Mesendoderm (in vitro differentiated cells): ENCODE data around the gene TREM1.
"Not testable (repeated sequence)": the region's sequence is repeated elsewhere in the genome, so short reads cannot be mapped to it uniquely, and the experiment has no call there.

Experiments used
- DNase-seq: peaks from one replicate; pipeline ENCODE4 v3.0.0; 2013
- H2AK5ac ChIP-seq: 2 replicates; pipeline ENCODE4 v1.6.1; 2013; ENCODE audit warnings: low read length, inconsistent platforms
- H2BK120ac ChIP-seq: 2 replicates; pipeline ENCODE4 v1.6.1; 2013; ENCODE audit warnings: low read depth, mild to moderate bottlenecking, low read length, moderate library complexity, mixed read lengths
- H2BK15ac ChIP-seq: replicated peaks from 2 replicates; pipeline ENCODE4 v1.6.1; 2013; ENCODE audit warnings: low read depth, mild to moderate bottlenecking, moderate library complexity
- H2BK5ac ChIP-seq: 2 replicates; pipeline ENCODE4 v1.6.1; 2013; ENCODE audit warnings: low read length, inconsistent platforms
- H3K18ac ChIP-seq: 2 replicates; pipeline ENCODE4 v1.6.1; 2013; ENCODE audit warnings: mild to moderate bottlenecking, low read length, mixed read lengths
- H3K23ac ChIP-seq: one replicate; pipeline ENCODE4 v1.6.1; 2013; ENCODE audit warnings: low read length
- H3K27ac ChIP-seq: 2 replicates; pipeline ENCODE4 v1.5.1; 2013; ENCODE audit warnings: low read depth, mild to moderate bottlenecking, inconsistent platforms, low read length, moderate library complexity
- H3K27me3 ChIP-seq: 2 replicates; pipeline ENCODE4 v1.6.1; 2013; ENCODE audit warnings: low read length, control low read depth, mild to moderate bottlenecking, inconsistent platforms; ENCODE audit not compliant: insufficient read depth, poor library complexity
- H3K36me3 ChIP-seq: 2 replicates; pipeline ENCODE4 v1.6.1; 2013; ENCODE audit warnings: low read length, inconsistent platforms; ENCODE audit not compliant: control insufficient read depth, insufficient read depth
- H3K4ac ChIP-seq: one replicate; pipeline ENCODE4 v1.6.1; 2013; ENCODE audit warnings: low read depth, mild to moderate bottlenecking, low read length, moderate library complexity
- H3K4me1 ChIP-seq: 2 replicates; pipeline ENCODE4 v1.6.1; 2013; ENCODE audit warnings: low read depth, low read length, inconsistent platforms; ENCODE audit not compliant: control insufficient read depth
- H3K4me2 ChIP-seq: 2 replicates; pipeline ENCODE4 v1.6.1; 2013; ENCODE audit warnings: low read length
- H3K4me3 ChIP-seq: 2 replicates; pipeline ENCODE4 v1.5.1; 2013; ENCODE audit warnings: mild to moderate bottlenecking, low read length
- H3K56ac ChIP-seq: one replicate; pipeline ENCODE4 v1.6.1; 2013; ENCODE audit warnings: low read length
- H3K79me1 ChIP-seq: 2 replicates; pipeline ENCODE4 v1.6.1; 2013; ENCODE audit warnings: low read length, inconsistent platforms
- H3K79me2 ChIP-seq: 2 replicates; pipeline ENCODE4 v1.6.1; 2013; ENCODE audit warnings: mild to moderate bottlenecking, low read length; ENCODE audit not compliant: control insufficient read depth, insufficient read depth
- H3K9ac ChIP-seq: 2 replicates; pipeline ENCODE4 v1.6.1; 2013; ENCODE audit warnings: low read length, inconsistent platforms
- H4K5ac ChIP-seq: one replicate; pipeline ENCODE4 v1.6.1; 2013; ENCODE audit warnings: low read length
- H4K8ac ChIP-seq: one replicate; pipeline ENCODE4 v1.6.1; 2013; ENCODE audit warnings: low read depth, mild to moderate bottlenecking, control low read depth, low read length, moderate library complexity
- WGBS: extraction: QIAGEN DNeasy Blood & Tissue Kit; methylation state at CpG from one replicate; pipeline ENCODE4 v1.1.7; 2013; ENCODE audit warnings: low lambda C conversion rate, missing lambda C conversion rate; ENCODE audit not compliant: insufficient coverage; ENCODE audit errors: extremely low coverage; 5-methylcytosine and 5-hydroxymethylcytosine counted together

Gene TREM1

DNA sequence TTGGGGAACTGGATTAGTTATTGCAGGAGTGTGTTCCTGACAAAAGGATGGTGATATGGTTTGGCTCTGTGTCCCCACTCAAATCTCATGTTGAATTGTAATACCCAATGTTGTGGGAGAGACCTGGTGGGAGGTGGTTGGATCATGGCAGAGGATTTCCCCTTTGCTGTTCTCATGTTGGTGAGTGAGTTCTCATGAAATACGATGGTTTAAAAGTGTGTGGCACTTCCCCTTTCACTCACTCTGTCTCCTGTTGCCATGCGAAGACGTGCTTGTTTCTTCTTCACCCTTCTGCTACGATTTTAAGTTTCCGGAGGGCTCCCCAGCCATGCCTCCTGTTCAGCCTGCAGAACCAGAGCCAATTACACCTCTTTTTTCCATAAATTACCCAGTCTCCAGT is 16.2 kb upstream of the TREM1 start:
- Histone ChIP-seq H2BK15ac (no peak overlapping the region), H2AK5ac (no peak overlapping the region), H3K4me2 (no peak overlapping the region), H4K5ac (no peak overlapping the region), H3K9ac (no peak overlapping the region), H2BK5ac (no peak overlapping the region), H3K4me1 (no peaks in the 10 kb centered on the region), H2BK120ac (no peak overlapping the region), H3K79me1 (no peaks in the 10 kb centered on the region), H3K18ac (no peak overlapping the region), H3K56ac (no peak overlapping the region), H4K8ac (no peak overlapping the region), H3K27ac (no peak overlapping the region), H3K23ac (no peak overlapping the region), H3K36me3 (no peaks in the 10 kb centered on the region), H3K27me3 (no peaks in the 10 kb centered on the region), H3K79me2 (no peaks in the 10 kb centered on the region), H3K4me3 (no peak overlapping the region), H3K4ac (no peak overlapping the region)
- no peak for DNase-seq
- no CpG with 5 or more reads among the region's 5 CpGs for WGBS

DNA sequence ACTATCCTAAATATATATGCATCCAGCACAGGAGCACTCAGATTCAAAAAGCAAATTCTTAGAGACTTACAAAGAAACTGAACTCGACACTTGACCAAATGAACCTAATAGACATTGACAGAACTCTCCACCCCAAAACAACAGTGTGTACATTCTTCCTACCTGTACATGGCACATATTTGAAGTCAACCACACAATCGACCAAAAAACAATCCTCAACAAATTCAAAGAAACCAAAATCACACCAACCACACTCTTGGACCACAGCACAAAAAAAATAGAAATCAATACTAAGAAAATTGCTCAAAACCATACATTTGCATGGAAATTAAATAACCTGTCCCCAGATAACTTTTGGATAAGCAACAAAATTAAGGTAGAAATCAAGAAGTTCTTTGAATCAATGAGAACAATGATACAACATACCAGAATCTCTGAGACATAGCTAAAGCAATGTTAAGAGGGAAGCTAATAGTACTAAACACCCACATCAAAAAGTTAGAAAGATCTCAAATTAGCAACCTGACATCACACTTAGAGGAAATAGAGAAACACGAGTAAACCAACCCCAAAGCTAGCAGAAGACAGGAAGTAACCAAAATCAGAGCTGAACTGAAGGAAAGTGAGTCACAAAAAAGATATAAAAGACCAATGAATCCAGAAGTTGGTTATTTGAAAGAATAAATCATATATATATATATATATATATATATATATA is 12.5 kb upstream of the TREM1 start:
- DNase-seq: no peak
- H3K23ac ChIP-seq: no peak overlapping the region
- no peaks in the 10 kb centered on the region for H3K4me1 ChIP-seq
- H2BK15ac ChIP-seq: no peak overlapping the region
- H4K8ac ChIP-seq: no peak overlapping the region
- no peak overlapping the region for H3K4ac ChIP-seq
- H2AK5ac ChIP-seq: no peak overlapping the region
- no CpG with 5 or more reads among the region's 3 CpGs for WGBS
- H3K27ac ChIP-seq: no peak overlapping the region
- H4K5ac ChIP-seq: no peak overlapping the region
- no peak overlapping the region for H3K4me2 ChIP-seq
- no peak overlapping the region for H3K56ac ChIP-seq
- no peaks in the 10 kb centered on the region for H3K27me3 ChIP-seq
- no peak overlapping the region for H2BK5ac ChIP-seq
- no peaks in the 10 kb centered on the region for H3K36me3 ChIP-seq
- no peak overlapping the region for H3K4me3 ChIP-seq
- H3K9ac ChIP-seq: no peak overlapping the region
- H3K79me1 ChIP-seq: no peaks in the 10 kb centered on the region
- no peak overlapping the region for H3K18ac ChIP-seq
- H3K79me2 ChIP-seq: no peaks in the 10 kb centered on the region
- H2BK120ac ChIP-seq: no peak overlapping the region

GRCh38 chr6:41297248-41297647 is 10.8 kb upstream of the TREM1 start:
- not testable (repeated sequence) for H3K4me1 ChIP-seq, H2BK15ac ChIP-seq, H3K27me3 ChIP-seq, H2BK120ac ChIP-seq, H3K4me2 ChIP-seq, H3K18ac ChIP-seq, H3K79me2 ChIP-seq, H2BK5ac ChIP-seq, H3K4me3 ChIP-seq, H3K79me1 ChIP-seq, H3K9ac ChIP-seq, H3K56ac ChIP-seq, DNase-seq, H3K4ac ChIP-seq, H4K8ac ChIP-seq, H4K5ac ChIP-seq, H2AK5ac ChIP-seq, H3K27ac ChIP-seq, H3K23ac ChIP-seq, H3K36me3 ChIP-seq
- WGBS: no CpG with 5 or more reads among the region's 5 CpGs

DNA sequence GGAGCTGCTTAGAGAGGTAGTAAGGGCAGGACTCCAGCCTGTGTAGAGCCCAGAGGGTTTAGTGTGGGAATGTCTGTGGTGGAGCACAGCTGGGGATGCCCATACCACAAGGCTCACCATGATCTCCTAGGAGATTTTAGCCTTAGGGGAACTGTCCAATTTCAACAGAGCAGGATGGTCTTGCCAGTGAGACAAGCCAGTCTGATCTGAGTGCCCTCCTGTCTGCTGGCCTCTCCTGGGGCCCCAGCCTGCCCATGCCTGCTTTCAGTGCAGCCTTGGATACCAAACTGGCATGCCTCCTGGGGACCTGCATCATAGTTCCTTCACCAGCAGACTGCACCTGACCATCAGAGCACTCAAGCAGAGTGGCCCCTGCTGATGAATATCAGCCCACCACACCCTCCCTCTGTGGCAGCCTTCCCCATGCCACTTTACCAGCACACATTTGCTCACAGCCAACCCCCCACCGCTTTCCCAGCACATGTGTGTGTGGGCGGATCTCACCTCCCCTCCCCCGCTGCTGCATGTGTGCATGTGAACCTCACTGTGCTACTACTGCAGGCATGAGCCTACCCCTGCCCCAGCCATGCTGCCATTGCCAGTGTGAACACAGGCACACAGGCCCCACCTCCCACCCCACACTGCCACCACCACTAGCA is 7.9 kb upstream of the TREM1 start:
- DNase-seq: no peak
- Histone ChIP-seq H3K27ac (no peak overlapping the region), H3K36me3 (no peaks in the 10 kb centered on the region), H3K18ac (no peak overlapping the region), H2BK15ac (no peak overlapping the region), H3K27me3 (no peaks in the 10 kb centered on the region), H3K4me3 (no peak overlapping the region), H4K5ac (no peak overlapping the region), H3K79me2 (no peaks in the 10 kb centered on the region), H4K8ac (no peak overlapping the region), H3K23ac (no peak overlapping the region), H3K4me1 (no peaks in the 10 kb centered on the region), H3K4ac (no peak overlapping the region), H2BK5ac (no peak overlapping the region), H3K9ac (no peak overlapping the region), H3K4me2 (no peak overlapping the region), H3K79me1 (no peaks in the 10 kb centered on the region), H2BK120ac (no peak overlapping the region), H3K56ac (no peak overlapping the region), H2AK5ac (no peak overlapping the region)
- WGBS: no CpG with 5 or more reads among the region's 3 CpGs

DNA sequence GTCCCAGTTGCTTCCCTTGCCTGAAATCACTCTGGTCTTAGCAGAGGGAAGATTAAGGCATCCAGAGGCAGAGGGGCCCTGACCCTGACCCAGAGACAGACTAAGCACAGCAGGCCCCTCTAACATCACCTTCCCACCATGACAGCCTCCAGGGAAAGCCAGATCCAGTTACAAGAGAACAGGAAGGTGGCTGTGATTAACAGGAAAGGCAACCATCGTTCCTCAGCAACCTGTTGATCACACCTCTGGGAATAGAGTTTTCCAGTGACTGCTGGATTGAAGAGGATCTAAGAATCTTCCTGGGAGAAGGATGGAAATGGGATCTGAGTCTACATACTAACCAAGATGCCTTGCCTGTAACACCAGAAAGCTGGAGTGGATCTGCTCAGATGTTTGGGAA is 5.2 kb upstream of the TREM1 start:
- no peak overlapping the region for H3K56ac ChIP-seq

More for the DNA sequence above, 5.2 kb upstream of the TREM1 start:
- Histone ChIP-seq H3K36me3 (no peaks in the 10 kb centered on the region), H3K27me3 (no peaks in the 10 kb centered on the region), H3K79me1 (no peaks in the 10 kb centered on the region), H3K27ac (no peak overlapping the region), H3K23ac (no peak overlapping the region), H2BK120ac (no peak overlapping the region), H3K4me2 (no peak overlapping the region), H4K8ac (no peak overlapping the region), H2BK15ac (no peak overlapping the region), H2AK5ac (no peak overlapping the region), H3K18ac (no peak overlapping the region), H3K79me2 (no peaks in the 10 kb centered on the region), H3K4ac (no peak overlapping the region), H3K4me3 (no peak overlapping the region), H2BK5ac (no peak overlapping the region), H3K4me1 (no peaks in the 10 kb centered on the region), H3K9ac (no peak overlapping the region), H4K5ac (no peak overlapping the region)
- DNase-seq: peak; percentile 25
- no CpG with 5 or more reads among the region's 1 CpG for WGBS
